Ramos (cell line): Measurements from ENCODE around the gene ZNF804A.

Experiments
- in situ Hi-C: fragments of 300-500 bp; cut with MboI; formaldehyde crosslinking; loops from one replicate; pipeline ENCODE4 v1.14.3; 2022; ENCODE audit warnings: low sequenced_read_pairs; ENCODE audit not compliant: unreplicated experiment

The ZNF804A gene

DNA sequence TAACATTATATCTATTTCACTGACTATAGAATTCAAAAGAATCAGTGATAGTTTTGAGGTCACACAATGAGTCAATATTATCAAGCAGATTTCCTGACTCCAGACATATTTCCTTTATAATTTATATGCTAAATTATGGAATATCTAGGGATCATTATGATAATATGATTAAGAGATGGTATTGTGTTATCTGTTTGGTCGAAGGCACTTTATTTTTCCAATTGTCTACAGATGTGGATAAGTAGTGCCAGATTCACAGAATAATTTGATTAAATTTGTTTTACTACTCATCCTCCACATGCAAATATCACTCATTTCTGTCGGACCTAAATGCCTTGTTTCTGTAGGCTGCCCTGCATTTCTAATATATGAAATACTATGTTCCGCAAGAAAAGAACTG, 4.4 kb downstream of the ZNF804A start:
- in situ Hi-C loops = no loop called here

DNA sequence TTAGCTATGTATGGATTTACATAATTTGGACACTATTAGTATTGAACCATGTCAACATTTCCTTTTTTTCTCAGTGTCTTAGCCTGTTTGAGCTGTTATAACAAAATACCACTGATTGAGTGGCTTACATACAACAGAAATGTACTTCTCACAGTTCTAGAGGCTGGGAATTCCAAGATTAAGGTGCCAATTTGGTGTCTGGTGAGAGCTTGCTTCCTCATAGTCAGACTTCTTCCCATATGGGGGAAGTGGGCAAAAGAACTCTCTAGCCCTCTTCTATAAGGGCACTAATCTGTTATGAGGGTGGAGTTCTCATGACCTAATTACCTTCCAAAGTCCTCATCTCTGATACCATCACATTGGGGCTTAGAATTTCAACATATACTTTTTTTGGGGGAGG, 12.6 kb downstream of the ZNF804A start:
- in situ Hi-C loops = no loop called here

DNA sequence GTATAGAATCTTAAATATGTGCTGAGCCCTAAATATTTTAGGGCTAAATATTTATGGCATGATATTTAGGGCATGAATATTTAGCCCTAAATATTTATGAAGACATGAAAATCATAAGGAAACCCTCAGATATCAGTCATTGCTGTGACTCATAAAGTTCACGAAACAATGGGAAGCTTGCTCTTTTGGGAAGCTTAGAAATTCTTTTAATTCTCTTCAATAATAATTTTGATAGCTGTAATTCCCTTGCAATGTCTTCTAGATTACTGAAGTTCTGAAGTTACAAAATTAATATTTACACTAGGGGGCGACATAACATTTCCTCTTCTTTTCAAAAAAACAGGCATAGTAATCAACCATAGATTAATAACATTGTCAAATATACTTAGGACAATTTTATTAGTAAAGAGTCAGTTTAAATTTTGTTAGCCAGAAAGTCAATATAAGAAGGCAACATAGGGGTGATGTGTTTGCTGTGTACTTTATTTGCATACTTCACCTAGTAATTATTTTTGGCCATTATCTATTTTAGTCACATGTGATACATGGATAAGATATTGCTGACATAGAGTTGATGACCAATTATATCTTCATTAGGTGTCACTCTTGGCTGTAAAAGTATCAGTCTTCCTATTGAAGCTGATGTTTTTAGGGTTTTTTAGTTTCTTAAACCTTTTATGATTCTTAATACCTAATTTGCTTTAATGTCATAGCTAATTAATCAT, 13.2 kb downstream of the ZNF804A start:
- in situ Hi-C loops = no loop called here

DNA sequence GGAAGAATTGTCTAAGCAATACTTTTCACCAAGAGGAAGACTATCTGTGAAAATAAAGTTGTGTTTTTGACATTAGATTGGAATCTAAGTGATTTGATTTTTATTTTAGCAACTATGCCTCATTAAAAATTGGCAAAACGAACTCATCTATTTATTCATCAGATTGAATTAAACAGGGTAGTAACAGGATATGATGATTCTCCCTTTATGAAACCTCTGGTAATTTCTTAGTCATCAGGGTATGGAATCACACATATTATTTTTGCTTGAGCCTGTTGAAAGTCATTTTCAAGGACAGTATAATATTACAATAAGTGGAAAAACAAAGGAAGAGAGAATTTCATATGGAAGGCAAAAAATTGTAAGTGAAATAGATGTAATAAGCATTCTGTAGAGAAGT, 22.0 kb downstream of the ZNF804A start:
- in situ Hi-C loops = no loop called here

DNA sequence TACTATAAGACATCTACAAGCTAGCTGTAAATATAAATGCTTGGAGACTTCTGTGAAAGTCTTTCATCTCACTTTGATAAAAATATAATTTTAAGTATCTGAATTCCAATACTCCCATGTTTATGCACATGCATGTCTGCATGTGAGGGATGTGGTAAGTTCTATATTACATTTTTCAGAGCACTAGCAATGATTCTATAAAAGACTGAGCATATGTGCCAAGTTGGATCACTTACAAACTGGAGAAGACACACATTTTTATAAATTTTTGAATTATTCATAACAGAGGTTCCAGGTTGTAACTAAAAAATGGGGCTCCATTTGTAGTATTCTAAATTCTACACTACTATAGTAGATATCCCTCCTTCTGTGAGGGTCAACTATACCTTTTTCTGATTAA, 26.0 kb downstream of the ZNF804A start:
- in situ Hi-C loops = no loop called here

DNA sequence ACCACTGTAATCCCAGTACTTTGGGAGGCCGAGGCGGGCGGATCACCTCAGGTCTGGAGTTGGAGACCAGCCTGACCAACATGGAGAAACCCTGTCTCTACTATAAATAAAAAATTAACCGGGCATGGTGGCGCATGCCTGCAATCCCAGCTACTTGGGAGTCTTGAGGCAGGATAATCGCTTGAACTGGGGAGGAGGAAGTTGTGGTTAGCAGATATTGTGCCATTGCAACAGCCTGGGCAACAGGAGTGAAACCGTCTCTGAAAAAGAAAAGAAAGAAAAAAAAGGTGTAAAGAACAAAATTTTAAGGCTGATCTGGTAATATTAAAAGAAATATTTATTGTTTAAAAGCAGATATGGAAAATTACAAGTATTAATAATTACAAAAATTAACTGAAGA, 29.7 kb downstream of the ZNF804A start:
- in situ Hi-C loops = no loop called here

DNA sequence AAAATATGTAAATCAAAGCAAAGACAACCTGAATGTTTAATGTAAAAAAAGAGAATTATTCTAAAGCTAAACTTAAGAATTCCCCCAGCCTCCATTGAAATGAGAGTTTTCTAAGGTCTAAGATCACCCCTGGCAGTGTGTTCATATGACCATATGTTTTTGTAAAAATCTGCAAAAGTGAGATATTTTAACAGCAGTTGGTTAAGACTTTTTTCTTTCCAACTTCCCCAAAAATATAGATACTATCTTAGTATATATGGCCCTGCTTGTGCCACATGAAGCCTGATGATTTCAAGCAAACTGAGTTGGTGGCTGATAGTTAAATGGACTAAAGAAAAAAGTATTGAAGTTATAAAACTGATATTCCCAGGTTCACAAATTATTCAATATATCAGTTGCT, 35.4 kb downstream of the ZNF804A start:
- in situ Hi-C loops = no loop called here

DNA sequence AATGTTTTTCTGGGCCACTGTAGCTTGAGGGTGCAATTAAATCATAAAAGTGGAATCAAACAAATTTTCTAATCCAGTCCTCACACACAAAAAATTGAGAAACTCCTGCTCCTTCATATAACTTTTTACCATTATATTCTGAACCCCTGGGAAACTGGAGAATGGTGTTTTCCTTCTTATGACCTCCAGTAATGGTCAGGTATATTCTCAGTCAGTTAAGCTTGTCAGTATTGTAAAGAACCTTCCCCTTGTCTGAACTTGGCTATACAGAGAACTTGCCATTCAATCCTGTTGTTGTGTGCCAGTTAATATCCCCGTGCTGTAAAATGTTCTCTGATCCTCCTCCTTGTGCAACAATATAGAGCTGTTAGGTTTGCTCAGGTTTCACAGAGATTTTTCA, 39.5 kb downstream of the ZNF804A start:
- in situ Hi-C loops = no loop called here

DNA sequence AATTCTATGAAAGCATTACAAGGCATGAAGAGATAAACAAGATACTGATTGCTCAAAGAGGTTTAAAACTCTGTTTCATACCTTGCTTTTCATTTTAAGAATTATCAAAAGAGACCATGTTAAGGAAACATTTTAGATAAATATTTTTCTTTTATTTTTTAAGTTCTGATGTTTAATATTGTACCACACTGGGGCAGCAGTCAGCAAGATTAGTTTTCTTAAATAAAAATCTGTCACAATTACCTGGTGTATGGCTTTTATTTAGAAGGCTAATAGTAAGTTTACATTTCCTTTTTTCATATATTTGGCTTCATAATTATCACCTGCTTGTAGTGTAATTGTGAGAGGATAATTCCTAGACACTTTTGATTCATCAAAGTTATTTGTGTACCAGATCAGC, 46.4 kb downstream of the ZNF804A start:
- in situ Hi-C loops = no loop called here

DNA sequence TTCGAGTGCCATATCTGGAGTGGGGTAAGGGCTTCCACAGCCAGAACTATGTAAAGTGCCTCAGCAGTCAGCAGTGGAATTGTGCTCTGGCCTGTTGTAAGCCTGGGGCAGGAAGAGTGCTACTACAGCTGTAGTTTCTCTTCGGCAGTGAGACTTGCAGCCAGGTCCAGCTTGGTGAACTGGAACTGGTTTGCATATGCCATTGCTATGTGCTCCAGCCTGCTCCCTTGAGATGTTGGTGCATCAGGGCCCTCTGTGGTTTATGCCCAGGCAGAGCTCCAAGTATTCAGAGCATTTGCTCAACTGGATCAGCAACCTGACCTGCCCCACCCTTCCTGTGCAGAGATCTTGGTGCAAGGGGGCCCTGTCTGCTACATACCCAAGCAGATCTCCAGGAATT, 47.8 kb downstream of the ZNF804A start:
- in situ Hi-C loops = no loop called here

DNA sequence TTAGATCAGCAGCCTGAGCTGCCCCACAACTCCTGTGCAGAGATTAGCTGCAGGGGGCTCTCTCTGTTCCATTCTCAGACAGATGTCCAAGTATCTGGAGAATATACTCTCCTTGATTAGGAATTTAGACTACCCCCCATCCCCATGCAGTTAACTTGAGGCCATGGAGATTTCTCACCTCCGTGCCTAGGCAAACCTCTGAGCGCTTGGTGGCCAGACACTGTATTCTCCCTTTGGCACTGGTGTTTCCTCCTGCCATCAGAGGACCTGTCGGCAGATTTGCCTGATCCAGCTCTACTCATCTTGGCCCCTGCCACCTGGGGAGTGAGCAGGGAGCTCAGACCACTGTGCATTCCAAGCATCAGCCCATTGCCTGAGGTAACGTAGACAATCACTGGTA, 48.3 kb downstream of the ZNF804A start:
- in situ Hi-C loops = no loop called here

DNA sequence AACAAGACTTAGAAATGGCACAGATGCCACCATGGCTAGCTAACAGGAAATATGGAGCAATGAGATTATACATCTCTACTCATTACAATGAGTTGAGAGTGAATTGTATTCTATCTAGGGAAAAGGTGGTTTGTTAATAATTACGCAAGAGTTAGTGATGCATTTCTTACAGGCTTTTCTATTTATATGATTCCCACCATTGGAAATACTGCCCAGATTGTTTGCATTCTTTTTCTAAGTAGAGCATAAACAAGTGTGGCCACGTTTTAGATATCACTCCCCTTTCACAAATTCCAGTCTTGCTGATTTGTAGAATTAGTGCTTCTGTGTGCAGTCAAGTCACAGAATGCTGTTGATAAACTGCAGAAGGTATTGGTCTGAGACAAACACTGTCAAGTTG, 56.6 kb downstream of the ZNF804A start:
- in situ Hi-C loops = no loop called here

DNA sequence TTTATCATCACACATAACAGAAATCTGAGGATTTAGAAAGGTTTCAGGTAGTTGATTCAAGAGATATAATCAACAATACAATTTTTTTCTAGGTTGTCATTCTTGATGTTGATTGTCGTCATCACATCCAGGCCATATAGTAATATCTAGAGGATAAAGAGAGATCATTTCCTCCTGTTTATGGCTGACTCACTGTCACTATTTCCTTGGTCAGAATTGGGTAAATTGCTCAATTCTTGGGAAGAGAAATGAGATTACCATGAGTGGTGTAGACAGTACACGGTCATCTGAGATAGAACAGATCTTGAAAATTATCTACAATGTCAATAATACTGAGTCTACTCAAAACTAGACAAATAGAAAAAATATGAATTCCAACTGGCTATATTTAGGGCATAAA, 78.8 kb downstream of the ZNF804A start:
- in situ Hi-C loops = no loop called here

DNA sequence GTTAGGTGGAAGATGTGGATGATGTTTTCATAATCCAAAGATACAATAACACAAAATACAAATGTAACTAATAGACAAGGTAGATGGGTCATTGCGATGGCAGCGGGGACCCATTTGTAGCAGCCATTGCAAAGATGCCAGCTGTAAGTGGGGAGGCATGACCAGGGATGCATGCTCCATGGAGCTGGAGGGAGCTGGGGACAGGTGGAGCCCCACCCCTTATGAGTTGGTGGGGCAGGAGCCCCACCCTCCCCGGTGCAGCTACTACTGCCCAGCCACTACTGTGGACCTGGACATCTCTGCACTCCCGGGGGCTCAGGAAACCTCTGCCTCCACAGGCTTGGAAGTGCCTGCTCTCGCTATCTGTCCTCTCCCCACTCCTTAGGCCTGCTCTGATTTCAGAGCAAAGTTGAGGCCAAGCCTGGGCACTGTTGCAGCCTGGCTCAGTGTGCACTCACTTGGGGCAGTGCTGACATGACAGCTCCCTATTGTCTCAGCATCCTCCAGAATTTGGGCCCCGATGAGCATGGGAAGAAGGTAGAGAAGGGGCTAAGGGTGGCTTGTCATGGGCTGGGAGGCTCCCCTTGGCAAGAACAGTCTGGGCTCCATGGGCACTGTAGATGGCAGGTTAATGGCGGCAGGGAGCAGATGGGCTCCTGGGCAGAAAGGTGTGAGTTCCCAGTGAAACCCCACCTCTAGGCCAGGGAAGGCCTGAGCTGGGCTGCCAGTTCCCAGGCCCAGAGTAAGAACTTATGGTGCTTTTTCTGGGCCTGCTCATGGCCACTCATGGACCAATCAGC, 81.1 kb downstream of the ZNF804A start:
- in situ Hi-C loops = no loop called here

DNA sequence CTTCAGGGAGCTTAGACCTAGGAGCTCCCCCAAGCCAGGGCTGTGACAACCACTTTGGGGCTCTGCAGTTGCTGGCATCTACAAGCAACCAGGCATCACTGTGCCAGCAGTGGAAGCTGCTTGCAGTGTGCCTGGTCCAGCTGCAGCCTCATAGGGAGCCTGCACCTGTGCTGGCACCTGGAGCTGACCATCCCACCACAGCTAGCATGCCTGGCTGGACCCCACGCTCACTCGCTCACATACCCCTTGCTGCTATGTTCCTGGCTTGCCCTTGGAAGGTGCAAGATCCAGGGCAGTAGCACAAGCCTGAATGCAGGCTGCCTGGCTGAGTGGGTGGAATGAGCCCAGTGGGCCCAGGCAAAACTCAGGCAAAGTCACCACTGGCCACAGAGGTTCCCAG, 82.5 kb downstream of the ZNF804A start:
- in situ Hi-C loops = no loop called here

DNA sequence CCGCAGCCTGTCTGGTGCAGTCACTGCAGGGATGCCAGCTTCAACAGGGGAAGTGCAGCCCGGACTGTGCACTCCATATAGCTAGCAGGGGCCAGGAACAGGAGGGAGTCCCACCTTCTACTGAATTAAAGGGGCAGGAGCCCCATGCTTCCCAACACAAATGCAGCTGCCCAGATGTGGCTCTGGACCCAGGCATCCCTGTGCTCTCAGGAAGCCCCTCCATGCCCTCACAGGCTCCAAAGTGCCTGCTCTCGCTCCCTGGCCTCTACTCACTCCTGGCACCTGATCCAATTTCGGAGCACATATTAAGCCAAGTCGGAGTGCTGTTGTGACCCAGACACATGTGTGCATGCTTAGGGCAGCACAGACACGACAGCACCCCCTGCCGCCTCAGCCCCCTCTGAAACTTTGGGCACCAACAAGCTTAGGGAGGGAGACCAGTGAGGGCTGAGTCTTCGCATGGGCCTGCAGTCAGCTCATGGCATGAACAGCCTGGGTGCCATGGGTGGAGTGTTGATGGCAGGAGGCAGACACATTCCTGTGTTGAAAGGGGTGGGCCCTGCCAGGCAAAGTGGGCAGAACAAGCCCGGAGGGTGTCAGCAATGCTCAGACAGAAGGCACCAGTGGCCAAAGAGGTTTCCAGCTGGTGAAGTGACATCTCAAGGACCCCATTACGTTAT, 83.5 kb downstream of the ZNF804A start:
- in situ Hi-C loops = no loop called here

DNA sequence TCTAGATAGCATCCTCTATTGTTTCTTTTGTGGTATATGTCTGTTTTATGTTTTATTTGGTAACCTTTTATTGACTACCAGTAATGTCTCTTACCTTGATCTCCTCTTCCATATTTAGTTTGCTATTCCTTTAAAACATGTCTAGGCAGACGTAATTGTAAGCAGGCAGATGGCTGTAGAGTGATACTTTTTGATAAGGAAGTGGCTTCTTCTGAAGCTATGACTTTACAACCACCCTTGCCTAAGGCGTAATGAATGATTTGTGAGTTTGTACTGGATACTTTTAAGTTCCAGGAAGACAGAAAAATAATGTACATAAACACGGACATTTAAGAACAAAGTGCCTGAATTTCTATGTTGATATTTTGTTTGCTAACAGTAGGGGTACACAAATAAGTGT, 85.6 kb downstream of the ZNF804A start:
- in situ Hi-C loops = no loop called here

DNA sequence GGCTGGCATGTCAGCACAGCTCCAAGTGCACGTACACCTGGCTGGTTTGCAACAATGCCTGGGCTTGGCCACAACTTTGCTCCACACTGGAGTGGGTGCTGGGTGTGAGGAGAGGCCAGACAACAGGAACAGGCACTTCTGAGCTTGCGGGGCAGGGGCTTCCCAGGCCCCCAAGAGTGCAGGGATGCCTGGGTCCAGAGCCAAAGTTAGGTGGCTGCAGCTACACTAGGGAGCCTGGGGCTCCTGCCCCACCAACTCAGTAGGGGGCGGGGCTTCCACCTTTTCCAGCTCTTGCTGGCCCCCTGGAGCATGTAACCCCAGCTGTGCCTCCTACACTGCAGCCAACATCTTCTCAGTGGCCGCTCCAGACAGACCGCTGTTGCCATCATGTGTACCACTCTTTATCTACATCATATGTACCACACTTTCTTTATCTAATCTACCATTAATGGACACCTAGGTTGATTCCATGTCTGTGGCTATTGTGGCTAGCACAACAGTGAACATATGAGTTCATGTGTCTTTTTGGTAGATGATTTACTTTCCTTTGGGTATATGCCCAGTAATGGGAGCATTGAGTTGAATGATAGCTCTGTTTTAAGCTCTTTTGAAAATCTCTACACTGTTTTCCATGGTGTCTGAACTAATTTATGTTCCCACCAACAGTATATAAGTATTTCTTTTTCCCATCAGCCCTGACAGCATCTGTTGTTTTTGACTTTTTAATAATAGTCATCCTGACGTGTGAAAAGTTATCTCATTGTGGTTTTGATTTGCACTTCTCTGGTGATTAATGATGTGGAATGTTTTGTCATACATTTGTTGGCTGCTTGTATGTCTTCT, 87.9 kb downstream of the ZNF804A start:
- in situ Hi-C loops = no loop called here

DNA sequence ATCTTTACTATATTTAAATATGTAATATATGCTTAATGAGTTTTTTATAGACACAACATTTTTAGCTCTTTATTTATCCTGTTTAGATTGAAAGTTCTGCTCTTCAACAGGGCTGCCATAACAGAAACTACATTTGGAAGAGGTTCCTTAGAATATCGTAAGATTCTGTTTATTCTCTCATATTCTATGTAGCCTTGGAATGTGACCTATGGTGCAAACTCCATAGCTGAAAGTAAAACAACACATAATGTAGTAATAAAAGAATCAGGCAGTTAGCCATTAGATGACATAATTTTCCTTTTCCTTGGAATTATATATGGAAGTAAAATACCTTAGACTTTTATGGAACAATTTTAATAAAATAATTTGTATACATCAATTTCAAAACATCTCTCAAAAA, 91.3 kb downstream of the ZNF804A start:
- in situ Hi-C loops = no loop called here

DNA sequence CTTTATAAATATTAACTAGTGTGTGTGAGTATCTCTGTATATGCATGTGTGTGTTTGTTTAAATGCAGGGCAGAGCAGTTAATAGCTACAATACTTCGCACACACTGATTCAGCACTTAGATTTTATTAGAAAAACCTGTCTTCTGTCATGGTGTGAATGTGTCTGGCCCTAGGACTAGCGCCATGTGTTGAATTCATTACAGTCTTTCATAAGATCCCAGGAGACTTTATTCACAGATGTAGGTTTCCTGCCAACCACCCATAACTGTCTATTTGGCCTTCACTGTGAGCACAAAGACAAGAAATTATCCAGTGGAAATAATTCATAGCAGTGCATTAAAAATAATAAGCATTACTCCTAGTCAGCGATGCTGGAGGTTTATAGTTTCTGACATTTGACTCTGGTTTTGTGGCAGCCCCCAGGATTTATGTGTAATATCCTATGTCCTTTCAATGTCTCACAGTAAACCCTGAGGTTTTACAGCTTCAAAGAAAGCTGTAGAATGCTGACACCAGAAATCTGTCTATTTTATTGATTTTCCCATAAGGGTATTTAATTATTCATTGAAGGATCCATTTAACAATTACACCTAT, 93.9 kb downstream of the ZNF804A start:
- in situ Hi-C loops = no loop called here
